ENCODE data around the gene RAD51B. TPM values are rescaled to one million over a fixed set of nuclear protein-coding genes. Genes with fewer than 3 reads are reported as not detected.

Gene RAD51B
- total and polyA plus RNA-seq, 8 donors: 10.8 to 18.3 (median 14.1) TPM

GRCh38 chr14:68482018-68482417 lies 662.4 kb downstream of the RAD51B start:
- no peak overlapping the region for H3K27ac ChIP-seq
- DNase-seq: no peak
- no peak for ATAC-seq

GRCh38 chr14:68482772-68483395 lies 663.3 kb downstream of the RAD51B start:
- H3K36me3 ChIP-seq: no peaks in the 10 kb centered on the region
- DNase-seq (no peak), ATAC-seq (peak; percentile 74)
- no peak overlapping the region for H3K27ac ChIP-seq
- no peak for TF ChIP-seq CTCF (IDR thresholded peaks at IDR 0.05)
- no peaks in the 10 kb centered on the region for H3K27me3 ChIP-seq
- H3K9me3 ChIP-seq: no peaks in the 10 kb centered on the region
- no peak overlapping the region for H3K4me3 ChIP-seq
- intact Hi-C loops (cut with DNase I): no loop called here
- H3K4me1 ChIP-seq: peaks cover 0 to 15% of the 10 kb centered on the region in 2 donors

More at GRCh38 chr14:68482018-68482417, 662.4 kb downstream of the RAD51B start:
- no peaks in the 10 kb centered on the region for H3K9me3 ChIP-seq
- no peaks in the 10 kb centered on the region for H3K27me3 ChIP-seq
- no peaks in the 10 kb centered on the region for H3K36me3 ChIP-seq
- peaks cover 0 to 22% of the 10 kb centered on the region in 2 donors for H3K4me1 ChIP-seq
- no peak overlapping the region for H3K4me3 ChIP-seq
- no peak for TF ChIP-seq CTCF (IDR thresholded peaks at IDR 0.05)
- intact Hi-C loops (cut with DNase I): no loop called here

GRCh38 chr14:68486033-68486732 lies 666.6 kb downstream of the RAD51B start:
- Histone ChIP-seq H3K27ac (no peak overlapping the region), H3K4me1 (peaks cover 0 to 15% of the 10 kb centered on the region in 2 donors), H3K27me3 (no peaks in the 10 kb centered on the region), H3K4me3 (no peak overlapping the region), H3K9me3 (no peaks in the 10 kb centered on the region), H3K36me3 (no peaks in the 10 kb centered on the region)
- ATAC-seq (no peak), DNase-seq (peak in 1 of 4 donors; percentile 33)
- intact Hi-C loops (cut with DNase I): no loop called here
- TF ChIP-seq CTCF (IDR thresholded peaks at IDR 0.05): no peak

GRCh38 chr14:68486809-68487208 lies 667.2 kb downstream of the RAD51B start:
- Histone ChIP-seq H3K4me3 (no peak overlapping the region), H3K4me1 (peaks cover 0 to 15% of the 10 kb centered on the region in 2 donors), H3K36me3 (no peaks in the 10 kb centered on the region), H3K27me3 (no peaks in the 10 kb centered on the region), H3K27ac (no peak overlapping the region), H3K9me3 (no peaks in the 10 kb centered on the region)
- no peak for ATAC-seq
- intact Hi-C loops (cut with DNase I): no loop called here
- TF ChIP-seq CTCF (IDR thresholded peaks at IDR 0.05): no peak
- no peak for DNase-seq

GRCh38 chr14:68487805-68488590 lies 668.4 kb downstream of the RAD51B start:
- DNase-seq (no peak), ATAC-seq (no peak)
- no peaks in the 10 kb centered on the region for H3K9me3 ChIP-seq
- peaks cover 0 to 15% of the 10 kb centered on the region in 2 donors for H3K4me1 ChIP-seq
- H3K36me3 ChIP-seq: no peaks in the 10 kb centered on the region
- H3K27ac ChIP-seq: no peak overlapping the region
- H3K27me3 ChIP-seq: no peaks in the 10 kb centered on the region
- H3K4me3 ChIP-seq: no peak overlapping the region
- intact Hi-C loops (cut with DNase I): no loop called here
- no peak for TF ChIP-seq CTCF (IDR thresholded peaks at IDR 0.05)

Measured in left lung (tissue), 10 donors.